ENCODE data around the gene MAPK1.
"Not testable (repeated sequence)": the region's sequence is repeated elsewhere in the genome, so short reads cannot be mapped to it uniquely, and the experiment has no call there.

GRCh38 chr22:21744917-21745316 is 122.5 kb downstream of the MAPK1 start:
- TF ChIP-seq POLR2AphosphoS5, EP300 (IDR thresholded peaks at IDR 0.05): not testable (repeated sequence)
